Thyroid gland (tissue), 4 donors: ENCODE data around the gene PDSS1.

ENCODE experiments used
- POLR2A ChIP-seq, 2 donors: fragments of 450-650 bp; IDR thresholded peaks; one replicate each; pipeline ENCODE4 v1.6.1; 2017; ENCODE audit warnings: antibody characterized with exemption in 2 of 2, mild to moderate bottlenecking in 2 of 2, moderate library complexity in 1 of 2
- TF ChIP-seq, protein P1 (sequence below), 6 experiments: fragments of 200-600 bp in 3 of 6; fragments of 450-650 bp in 3 of 6; sonication (generic) in 3 of 6; IDR thresholded peaks; one replicate each; pipeline ENCODE4 v1.5.1; 2016 to 2019; ENCODE audit warnings: antibody characterized with exemption in 6 of 6, mild to moderate bottlenecking in 2 of 6, inconsistent platforms in 1 of 6, moderate library complexity in 1 of 6

- no peak for TF ChIP-seq POLR2A (IDR thresholded peaks at IDR 0.05)
- TF ChIP-seq, protein P1, sequence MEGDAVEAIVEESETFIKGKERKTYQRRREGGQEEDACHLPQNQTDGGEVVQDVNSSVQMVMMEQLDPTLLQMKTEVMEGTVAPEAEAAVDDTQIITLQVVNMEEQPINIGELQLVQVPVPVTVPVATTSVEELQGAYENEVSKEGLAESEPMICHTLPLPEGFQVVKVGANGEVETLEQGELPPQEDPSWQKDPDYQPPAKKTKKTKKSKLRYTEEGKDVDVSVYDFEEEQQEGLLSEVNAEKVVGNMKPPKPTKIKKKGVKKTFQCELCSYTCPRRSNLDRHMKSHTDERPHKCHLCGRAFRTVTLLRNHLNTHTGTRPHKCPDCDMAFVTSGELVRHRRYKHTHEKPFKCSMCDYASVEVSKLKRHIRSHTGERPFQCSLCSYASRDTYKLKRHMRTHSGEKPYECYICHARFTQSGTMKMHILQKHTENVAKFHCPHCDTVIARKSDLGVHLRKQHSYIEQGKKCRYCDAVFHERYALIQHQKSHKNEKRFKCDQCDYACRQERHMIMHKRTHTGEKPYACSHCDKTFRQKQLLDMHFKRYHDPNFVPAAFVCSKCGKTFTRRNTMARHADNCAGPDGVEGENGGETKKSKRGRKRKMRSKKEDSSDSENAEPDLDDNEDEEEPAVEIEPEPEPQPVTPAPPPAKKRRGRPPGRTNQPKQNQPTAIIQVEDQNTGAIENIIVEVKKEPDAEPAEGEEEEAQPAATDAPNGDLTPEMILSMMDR (IDR thresholded peaks at IDR 0.05): no peak
Observed at GRCh38 chr10:26773633-26774032, 76.1 kb downstream of the PDSS1 start.
